Measurements from ENCODE around the gene HACD1.

The HACD1 gene

GRCh38 chr10:17547060-17547459, 70.1 kb downstream of the HACD1 start:
- H2AFZ ChIP-seq (ENCODE audit: low read depth), result no peak overlapping the region
- no peak overlapping the region for H3K27ac ChIP-seq
- no peaks in the 10 kb centered on the region for H3K36me3 ChIP-seq (ENCODE audit: insufficient read depth)
- no peaks in the 10 kb centered on the region for H3K79me2 ChIP-seq (ENCODE audit: insufficient read depth, low read depth)
- H3K4me2 ChIP-seq, result no peak overlapping the region
- H4K20me1 ChIP-seq (ENCODE audit: insufficient read depth), result no peaks in the 10 kb centered on the region
- H3K4me1 ChIP-seq (ENCODE audit: low read depth, poor library complexity, severe bottlenecking), result no peaks in the 10 kb centered on the region
- no peak overlapping the region for H3K9ac ChIP-seq
- H3K27me3 ChIP-seq (ENCODE audit: insufficient read depth, low read depth), result no peaks in the 10 kb centered on the region
- TF ChIP-seq, protein P1, sequence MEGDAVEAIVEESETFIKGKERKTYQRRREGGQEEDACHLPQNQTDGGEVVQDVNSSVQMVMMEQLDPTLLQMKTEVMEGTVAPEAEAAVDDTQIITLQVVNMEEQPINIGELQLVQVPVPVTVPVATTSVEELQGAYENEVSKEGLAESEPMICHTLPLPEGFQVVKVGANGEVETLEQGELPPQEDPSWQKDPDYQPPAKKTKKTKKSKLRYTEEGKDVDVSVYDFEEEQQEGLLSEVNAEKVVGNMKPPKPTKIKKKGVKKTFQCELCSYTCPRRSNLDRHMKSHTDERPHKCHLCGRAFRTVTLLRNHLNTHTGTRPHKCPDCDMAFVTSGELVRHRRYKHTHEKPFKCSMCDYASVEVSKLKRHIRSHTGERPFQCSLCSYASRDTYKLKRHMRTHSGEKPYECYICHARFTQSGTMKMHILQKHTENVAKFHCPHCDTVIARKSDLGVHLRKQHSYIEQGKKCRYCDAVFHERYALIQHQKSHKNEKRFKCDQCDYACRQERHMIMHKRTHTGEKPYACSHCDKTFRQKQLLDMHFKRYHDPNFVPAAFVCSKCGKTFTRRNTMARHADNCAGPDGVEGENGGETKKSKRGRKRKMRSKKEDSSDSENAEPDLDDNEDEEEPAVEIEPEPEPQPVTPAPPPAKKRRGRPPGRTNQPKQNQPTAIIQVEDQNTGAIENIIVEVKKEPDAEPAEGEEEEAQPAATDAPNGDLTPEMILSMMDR (conservative IDR thresholded peaks at IDR 0.05; ENCODE audit: low read depth, low read length), result no peak
- no peak overlapping the region for H3K4me3 ChIP-seq (IDR thresholded peaks at IDR 0.05; ENCODE audit: insufficient read depth, low read depth, low read length)

DNA sequence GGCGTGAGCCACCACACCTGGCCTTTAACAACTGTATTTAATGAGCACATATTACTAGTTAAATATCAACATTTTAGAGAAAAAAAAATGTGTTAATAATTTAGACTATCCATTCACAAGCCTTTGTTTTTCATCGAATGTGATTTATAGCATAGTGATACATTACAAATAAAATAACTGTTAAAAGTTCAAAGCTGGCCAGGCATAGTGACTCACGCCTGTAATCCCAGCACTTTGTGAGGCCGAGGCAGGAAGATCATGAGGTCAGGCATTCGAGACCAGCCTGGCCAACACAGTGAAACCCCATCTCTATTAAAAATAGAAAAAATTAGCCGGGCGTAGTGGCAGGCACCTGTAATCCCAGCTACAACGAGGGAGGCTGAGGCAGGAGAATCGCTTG, 72.7 kb downstream of the HACD1 start:
- H3K79me2 ChIP-seq (ENCODE audit: insufficient read depth, low read depth), result no peaks in the 10 kb centered on the region
- TF ChIP-seq, protein P1 (conservative IDR thresholded peaks at IDR 0.05; ENCODE audit: low read depth, low read length), result no peak
- H2AFZ ChIP-seq (ENCODE audit: low read depth), result no peak overlapping the region
- no peak overlapping the region for H3K4me3 ChIP-seq (IDR thresholded peaks at IDR 0.05; ENCODE audit: insufficient read depth, low read depth, low read length)
- no peak overlapping the region for H3K4me2 ChIP-seq
- no peaks in the 10 kb centered on the region for H4K20me1 ChIP-seq (ENCODE audit: insufficient read depth)
- no peaks in the 10 kb centered on the region for H3K36me3 ChIP-seq (ENCODE audit: insufficient read depth)
- H3K9ac ChIP-seq, result no peak overlapping the region
- no peaks in the 10 kb centered on the region for H3K4me1 ChIP-seq (ENCODE audit: low read depth, poor library complexity, severe bottlenecking)
- H3K27me3 ChIP-seq (ENCODE audit: insufficient read depth, low read depth), result no peaks in the 10 kb centered on the region
- no peak overlapping the region for H3K27ac ChIP-seq
